ENCODE data around the gene NSD2. TPM values are rescaled to one million over a fixed set of nuclear protein-coding genes. Genes with fewer than 3 reads are reported as not detected.

Gene NSD2
- total RNA-seq, 1 experiment from 2014 or later: 136 TPM

DNA sequence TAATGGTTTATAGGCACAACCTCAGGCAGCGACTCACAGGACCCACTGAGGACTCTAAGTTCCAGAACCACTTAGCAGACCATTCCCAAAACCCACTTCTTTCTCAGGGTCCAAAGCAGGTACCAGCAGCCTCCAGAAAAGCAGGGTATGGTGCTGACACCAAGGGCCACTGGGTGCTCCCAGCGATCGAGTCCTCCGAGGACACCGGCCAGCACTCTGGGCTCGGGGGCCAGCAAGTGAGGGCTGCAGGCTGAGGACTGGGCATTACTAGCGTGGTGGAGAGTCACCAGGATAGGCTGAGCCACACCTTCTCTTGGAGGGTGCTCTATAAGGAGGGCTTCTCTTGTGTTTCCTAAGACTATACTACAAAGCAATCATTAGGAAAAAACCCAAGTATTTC, 34.5 kb upstream of the NSD2 start:
- TF ChIP-seq, protein P1, sequence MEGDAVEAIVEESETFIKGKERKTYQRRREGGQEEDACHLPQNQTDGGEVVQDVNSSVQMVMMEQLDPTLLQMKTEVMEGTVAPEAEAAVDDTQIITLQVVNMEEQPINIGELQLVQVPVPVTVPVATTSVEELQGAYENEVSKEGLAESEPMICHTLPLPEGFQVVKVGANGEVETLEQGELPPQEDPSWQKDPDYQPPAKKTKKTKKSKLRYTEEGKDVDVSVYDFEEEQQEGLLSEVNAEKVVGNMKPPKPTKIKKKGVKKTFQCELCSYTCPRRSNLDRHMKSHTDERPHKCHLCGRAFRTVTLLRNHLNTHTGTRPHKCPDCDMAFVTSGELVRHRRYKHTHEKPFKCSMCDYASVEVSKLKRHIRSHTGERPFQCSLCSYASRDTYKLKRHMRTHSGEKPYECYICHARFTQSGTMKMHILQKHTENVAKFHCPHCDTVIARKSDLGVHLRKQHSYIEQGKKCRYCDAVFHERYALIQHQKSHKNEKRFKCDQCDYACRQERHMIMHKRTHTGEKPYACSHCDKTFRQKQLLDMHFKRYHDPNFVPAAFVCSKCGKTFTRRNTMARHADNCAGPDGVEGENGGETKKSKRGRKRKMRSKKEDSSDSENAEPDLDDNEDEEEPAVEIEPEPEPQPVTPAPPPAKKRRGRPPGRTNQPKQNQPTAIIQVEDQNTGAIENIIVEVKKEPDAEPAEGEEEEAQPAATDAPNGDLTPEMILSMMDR (conservative IDR thresholded peaks at IDR 0.05): no peak
- Histone ChIP-seq H3K79me1 (ENCODE audit: insufficient read depth, low read depth, low read length, poor library complexity, severe bottlenecking) (no peaks in the 10 kb centered on the region), H2BK12ac (ENCODE audit: insufficient read length, low read depth, low read length) (no peak overlapping the region), H3T11ph (ENCODE audit: low read length) (no peak overlapping the region), H3K9me3 (ENCODE audit: control insufficient read depth, low read depth, low read length) (no peaks in the 10 kb centered on the region), H3K4me1 (ENCODE audit: insufficient read depth, low read length) (no peaks in the 10 kb centered on the region), H3K27ac (ENCODE audit: insufficient read length, low read depth, low read length) (no peak overlapping the region), H4K91ac (ENCODE audit: insufficient read length, low read depth, low read length) (no peak overlapping the region), H3K27me3 (ENCODE audit: insufficient read depth, low read length) (no peaks in the 10 kb centered on the region), H4K8ac (replicated peaks; ENCODE audit: insufficient read length, low read depth, low read length) (no peak overlapping the region), H3K79me2 (ENCODE audit: insufficient read depth, low read length) (no peaks in the 10 kb centered on the region), H3K56ac (ENCODE audit: insufficient read length, low read depth, low read length) (no peak overlapping the region), H3K18ac (ENCODE audit: insufficient read length, low read depth, low read length) (no peak overlapping the region), H2BK120ac (ENCODE audit: low read depth, low read length, poor library complexity, severe bottlenecking) (no peak overlapping the region), H4K20me1 (ENCODE audit: control insufficient read depth, insufficient read depth, insufficient read length) (no peaks in the 10 kb centered on the region), H3K14ac (ENCODE audit: insufficient read depth, low read length) (no peak overlapping the region), H2BK20ac (ENCODE audit: low read depth, low read length, poor library complexity, severe bottlenecking) (no peak overlapping the region), H3K23me2 (ENCODE audit: insufficient read length, low read depth, low read length, poor library complexity, severe bottlenecking) (no peaks in the 10 kb centered on the region), H3K4ac (ENCODE audit: low read depth, low read length) (no peak overlapping the region), H4K5ac (ENCODE audit: insufficient read length, low read depth, low read length) (no peak overlapping the region), H2BK5ac (ENCODE audit: insufficient read length, low read length) (no peak overlapping the region), H2AK5ac (ENCODE audit: insufficient read length, low read length) (no peak overlapping the region), H2AFZ (ENCODE audit: low read length) (no peak overlapping the region), H3K23ac (ENCODE audit: insufficient read length, low read depth, low read length) (no peak overlapping the region), H3K9ac (ENCODE audit: extremely low read depth, insufficient read length, low read length) (no peak overlapping the region), H3K4me2 (ENCODE audit: insufficient read depth, insufficient read length, low read length) (no peak overlapping the region), H2BK15ac (ENCODE audit: low read depth, low read length) (no peak overlapping the region; the same call in 1 of the 2 replicates)
- Mint-ChIP-seq H3K4me1 (no peaks in the 10 kb centered on the region), H3K27me3 (ENCODE audit: low read depth) (no peaks in the 10 kb centered on the region), H3K9me3 (no peaks in the 10 kb centered on the region), H3K36me3 (ENCODE audit: insufficient read depth in 1 of 3, low read depth in 3 of 3) (peaks cover 32 to 69% (median 54%) of the 10 kb centered on the region in 3 experiments; a peak in 6 of 7 replicates), H3K27ac (no peak overlapping the region), H3K4me3 (no peak overlapping the region)
- DNase-seq: no peak
- no CpG with 5 or more reads among the region's 7 CpGs for WGBS (ENCODE audit: extremely low coverage, insufficient read length, low lambda C conversion rate)

All from H9 (cell line).